OCI-LY1 (cell line): ENCODE measurements around the gene HYI.

ENCODE experiments used
- H2AFZ ChIP-seq: fragments of 200-600 bp; sonication (generic), shearing (Covaris generic); 2 replicates; pipeline ENCODE4 v1.6.0; 2014; ENCODE audit warnings: antibody characterized with exemption, mild to moderate bottlenecking, low read length
- H3F3A ChIP-seq: fragments of 200-600 bp; sonication (generic), shearing (Covaris generic); 2 replicates; pipeline ENCODE4 v1.6.0; 2014; ENCODE audit warnings: mild to moderate bottlenecking, antibody characterized with exemption, low read length, moderate library complexity; ENCODE audit not compliant: insufficient read depth
- H3K27ac ChIP-seq: fragments of 200-600 bp; sonication (generic); 2 replicates; pipeline ENCODE4 v1.5.1; 2014; ENCODE audit warnings: low read length, mixed run types, mild to moderate bottlenecking, low read depth; ENCODE audit not compliant: poor library complexity, severe bottlenecking
- H3K27me3 ChIP-seq: fragments of 200-600 bp; sonication (generic); 2 replicates; pipeline ENCODE4 v1.6.0; 2014; ENCODE audit warnings: antibody characterized with exemption, mild to moderate bottlenecking, low read length, moderate library complexity; ENCODE audit not compliant: insufficient read depth
- H3K36me3 ChIP-seq: fragments of 200-600 bp; sonication (generic); 2 replicates; pipeline ENCODE4 v1.6.1; 2014; ENCODE audit warnings: mild to moderate bottlenecking, antibody characterized with exemption, low read length, moderate library complexity, mixed read lengths; ENCODE audit not compliant: insufficient read depth
- H3K4me1 ChIP-seq: fragments of 200-600 bp; sonication (generic); 2 replicates; pipeline ENCODE4 v1.5.1; 2014; ENCODE audit warnings: mild to moderate bottlenecking, low read length, moderate library complexity; ENCODE audit not compliant: insufficient read depth, severe bottlenecking
- H3K4me2 ChIP-seq: fragments of 200-600 bp; sonication (generic), shearing (Covaris generic); 2 replicates; pipeline ENCODE4 v1.6.1; 2014; ENCODE audit warnings: low read length
- H3K4me3 ChIP-seq: fragments of 200-600 bp; sonication (generic); 2 replicates; pipeline ENCODE4 v1.5.1; 2014; ENCODE audit warnings: low read length, low read depth, mild to moderate bottlenecking, mixed read lengths; ENCODE audit not compliant: poor library complexity, severe bottlenecking
- H3K79me2 ChIP-seq: fragments of 200-600 bp; shearing (Covaris generic); 2 replicates; pipeline ENCODE4 v1.6.1; 2016; ENCODE audit warnings: mixed run types, low read length, mixed read lengths; ENCODE audit not compliant: insufficient read depth
- H3K9ac ChIP-seq: fragments of 200-600 bp; sonication (generic), shearing (Covaris generic); 2 replicates; pipeline ENCODE4 v1.6.1; 2014; ENCODE audit warnings: mild to moderate bottlenecking, low read length, mixed read lengths
- H3K9me2 ChIP-seq: fragments of 200-600 bp; sonication (generic), shearing (Covaris generic); 2 replicates; pipeline ENCODE4 v1.6.1; 2014; ENCODE audit warnings: low read depth, mild to moderate bottlenecking, low read length, mixed read lengths
- H3K9me3 ChIP-seq: fragments of 200-600 bp; shearing (Covaris generic); 2 replicates; pipeline ENCODE4 v1.6.1; 2014; ENCODE audit warnings: low read length, mixed read lengths
- H4K20me1 ChIP-seq: fragments of 200-600 bp; sonication (generic), shearing (Covaris generic); 2 replicates; pipeline ENCODE4 v1.6.0; 2016; ENCODE audit warnings: mild to moderate bottlenecking, low read length; ENCODE audit not compliant: insufficient read depth
- EZH2 ChIP-seq: fragments of 200-600 bp; sonication (generic), shearing (Covaris generic); IDR thresholded peaks from 2 replicates; pipeline ENCODE4 v1.8.0; 2017; ENCODE audit warnings: borderline replicate concordance, mixed run types, mild to moderate bottlenecking, antibody characterized with exemption, low read length, moderate library complexity, mixed read lengths
- TF ChIP-seq, protein P1 (sequence below): fragments of 200-600 bp; sonication (generic), shearing (Covaris generic); IDR thresholded peaks from 2 replicates; pipeline ENCODE4 v1.5.1; 2017; ENCODE audit warnings: mild to moderate bottlenecking, antibody characterized with exemption, low read length, moderate library complexity, mixed read lengths

Gene HYI

DNA sequence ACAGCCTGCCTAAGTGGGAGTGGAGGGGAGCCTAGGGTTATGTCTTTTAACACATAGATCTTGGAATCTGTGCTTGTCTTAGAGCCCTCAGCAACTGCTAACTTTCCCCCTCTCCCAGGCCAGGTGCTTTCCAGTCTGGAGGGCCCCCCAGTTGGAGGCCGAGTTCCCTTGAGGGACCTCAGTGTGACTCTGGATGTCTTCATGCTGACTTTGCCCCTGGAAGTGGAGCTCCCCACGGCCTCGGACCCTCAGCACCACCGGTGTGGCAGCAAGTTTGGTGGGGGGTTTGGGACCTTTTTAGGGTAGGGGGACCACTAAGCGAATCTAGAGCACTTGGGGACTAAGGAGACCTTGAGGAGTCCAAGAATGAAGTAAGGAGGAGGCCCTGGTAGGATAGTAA lies 22.9 kb downstream of the HYI start:
- H3K36me3 ChIP-seq = peaks cover 88% of the 10 kb centered on the region
- no peaks in the 10 kb centered on the region for H3K4me1 ChIP-seq
- no peak overlapping the region for H3K27ac ChIP-seq
- H3K4me3 ChIP-seq = no peak overlapping the region
- TF ChIP-seq, protein P1, sequence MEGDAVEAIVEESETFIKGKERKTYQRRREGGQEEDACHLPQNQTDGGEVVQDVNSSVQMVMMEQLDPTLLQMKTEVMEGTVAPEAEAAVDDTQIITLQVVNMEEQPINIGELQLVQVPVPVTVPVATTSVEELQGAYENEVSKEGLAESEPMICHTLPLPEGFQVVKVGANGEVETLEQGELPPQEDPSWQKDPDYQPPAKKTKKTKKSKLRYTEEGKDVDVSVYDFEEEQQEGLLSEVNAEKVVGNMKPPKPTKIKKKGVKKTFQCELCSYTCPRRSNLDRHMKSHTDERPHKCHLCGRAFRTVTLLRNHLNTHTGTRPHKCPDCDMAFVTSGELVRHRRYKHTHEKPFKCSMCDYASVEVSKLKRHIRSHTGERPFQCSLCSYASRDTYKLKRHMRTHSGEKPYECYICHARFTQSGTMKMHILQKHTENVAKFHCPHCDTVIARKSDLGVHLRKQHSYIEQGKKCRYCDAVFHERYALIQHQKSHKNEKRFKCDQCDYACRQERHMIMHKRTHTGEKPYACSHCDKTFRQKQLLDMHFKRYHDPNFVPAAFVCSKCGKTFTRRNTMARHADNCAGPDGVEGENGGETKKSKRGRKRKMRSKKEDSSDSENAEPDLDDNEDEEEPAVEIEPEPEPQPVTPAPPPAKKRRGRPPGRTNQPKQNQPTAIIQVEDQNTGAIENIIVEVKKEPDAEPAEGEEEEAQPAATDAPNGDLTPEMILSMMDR = no peak
- no peak for TF ChIP-seq EZH2
- H3K9me3 ChIP-seq = no peaks in the 10 kb centered on the region
- no peak overlapping the region for H2AFZ ChIP-seq
- H3K79me2 ChIP-seq = no peaks in the 10 kb centered on the region
- no peaks in the 10 kb centered on the region for H3K27me3 ChIP-seq
- no peak overlapping the region for H3K9ac ChIP-seq
- no peaks in the 10 kb centered on the region for H3K9me2 ChIP-seq
- no peaks in the 10 kb centered on the region for H3F3A ChIP-seq
- H3K4me2 ChIP-seq = no peak overlapping the region
- no peaks in the 10 kb centered on the region for H4K20me1 ChIP-seq

DNA sequence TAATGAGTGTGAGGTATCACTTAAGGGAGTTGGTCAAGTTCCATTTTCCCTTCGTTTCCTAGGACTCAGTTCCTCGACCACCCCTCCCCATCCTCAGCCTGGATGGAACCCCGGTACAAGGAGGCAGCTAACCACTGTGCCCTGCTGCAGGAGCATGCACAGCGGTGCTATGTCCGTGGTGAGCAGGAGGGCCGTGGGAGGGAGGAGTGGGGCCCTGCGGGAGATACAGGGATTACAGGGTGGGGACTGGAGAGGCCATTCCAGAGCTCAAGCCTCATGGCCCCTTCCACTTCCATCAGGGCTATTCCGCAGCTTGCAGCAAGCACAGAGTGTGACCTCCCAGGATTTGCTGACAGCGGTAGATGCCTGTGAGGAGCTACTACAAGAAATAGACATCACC lies 25.8 kb downstream of the HYI start:
- Histone ChIP-seq H3K79me2 (no peaks in the 10 kb centered on the region), H3F3A (no peaks in the 10 kb centered on the region), H2AFZ (no peak overlapping the region), H3K9me3 (no peaks in the 10 kb centered on the region), H3K9me2 (no peaks in the 10 kb centered on the region), H3K27me3 (no peaks in the 10 kb centered on the region), H3K4me1 (no peaks in the 10 kb centered on the region), H4K20me1 (no peaks in the 10 kb centered on the region), H3K4me3 (no peak overlapping the region), H3K36me3 (peaks cover 86% of the 10 kb centered on the region), H3K4me2 (no peak overlapping the region), H3K27ac (no peak overlapping the region), H3K9ac (no peak overlapping the region)
- TF ChIP-seq, protein P1 = no peak
- TF ChIP-seq EZH2 = no peak

DNA sequence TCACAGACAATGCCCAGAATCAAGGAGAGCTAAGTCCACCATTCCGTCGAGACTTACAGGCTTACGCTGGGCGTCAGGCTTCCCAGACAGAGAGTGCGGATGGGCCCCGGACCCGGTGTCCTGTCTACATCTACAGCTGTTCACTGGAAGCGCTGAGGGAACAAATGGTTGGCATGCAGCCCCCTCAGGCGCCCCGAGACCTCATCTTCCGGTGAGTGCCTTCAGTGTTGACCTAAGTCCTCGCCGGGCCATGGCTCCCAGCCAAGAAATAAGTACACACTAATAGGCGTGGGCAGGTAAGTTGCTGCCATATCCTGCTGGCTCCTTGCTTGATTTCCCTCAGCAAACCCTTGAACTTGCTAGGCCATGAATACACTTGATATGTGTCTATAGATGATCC lies 26.2 kb downstream of the HYI start:
- Histone ChIP-seq H3K9me3 (no peaks in the 10 kb centered on the region), H3K4me3 (no peak overlapping the region), H3K9me2 (no peaks in the 10 kb centered on the region), H3K79me2 (no peaks in the 10 kb centered on the region), H3K27ac (no peak overlapping the region), H3K36me3 (peaks cover 85% of the 10 kb centered on the region), H3K4me2 (no peak overlapping the region), H3K27me3 (no peaks in the 10 kb centered on the region), H2AFZ (no peak overlapping the region), H3K9ac (no peak overlapping the region), H4K20me1 (no peaks in the 10 kb centered on the region), H3K4me1 (no peaks in the 10 kb centered on the region), H3F3A (no peaks in the 10 kb centered on the region)
- TF ChIP-seq, protein P1 = no peak
- TF ChIP-seq EZH2 = no peak
